ENCODE results near the gene GPR39.

Gene GPR39

DNA sequence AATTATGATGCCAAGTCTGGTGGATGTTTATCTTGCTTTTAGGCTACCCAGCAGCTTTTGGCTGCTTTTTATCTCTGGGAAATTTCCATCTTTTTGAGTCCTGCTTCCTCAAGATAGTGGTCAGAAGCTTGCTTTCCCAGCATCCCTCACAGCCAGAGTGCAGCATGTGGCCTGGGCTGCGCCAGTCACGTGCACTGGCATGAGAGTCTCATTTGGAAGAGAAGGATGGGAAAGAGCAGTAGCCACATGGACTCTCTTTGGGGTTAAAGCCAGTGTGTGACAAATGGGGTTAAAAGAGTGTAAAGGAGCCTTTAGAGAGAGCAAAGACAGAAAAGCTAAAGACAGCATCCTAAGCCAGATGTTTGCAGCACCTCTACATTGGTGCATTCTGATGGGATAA is 12.7 kb downstream of the GPR39 start:
- no peak overlapping the region for H2AFZ ChIP-seq (ENCODE audit: low read depth, low read length, severe bottlenecking)
- no peak overlapping the region for H3K27ac ChIP-seq (ENCODE audit: low read depth, low read length)
- H3K9ac ChIP-seq (ENCODE audit: low read length): no peak overlapping the region
- H3K9me3 ChIP-seq (ENCODE audit: insufficient read depth, low read length): no peaks in the 10 kb centered on the region; the same call in 1 of the 2 replicates
- H3K4me2 ChIP-seq (ENCODE audit: low read depth, low read length, poor library complexity, severe bottlenecking): no peak overlapping the region
- H3K36me3 ChIP-seq (ENCODE audit: low read length): no peaks in the 10 kb centered on the region
- no peaks in the 10 kb centered on the region for H3K27me3 ChIP-seq (ENCODE audit: low read length)
- no peaks in the 10 kb centered on the region for H3F3A ChIP-seq (ENCODE audit: insufficient read depth)
- TF ChIP-seq, protein P1, sequence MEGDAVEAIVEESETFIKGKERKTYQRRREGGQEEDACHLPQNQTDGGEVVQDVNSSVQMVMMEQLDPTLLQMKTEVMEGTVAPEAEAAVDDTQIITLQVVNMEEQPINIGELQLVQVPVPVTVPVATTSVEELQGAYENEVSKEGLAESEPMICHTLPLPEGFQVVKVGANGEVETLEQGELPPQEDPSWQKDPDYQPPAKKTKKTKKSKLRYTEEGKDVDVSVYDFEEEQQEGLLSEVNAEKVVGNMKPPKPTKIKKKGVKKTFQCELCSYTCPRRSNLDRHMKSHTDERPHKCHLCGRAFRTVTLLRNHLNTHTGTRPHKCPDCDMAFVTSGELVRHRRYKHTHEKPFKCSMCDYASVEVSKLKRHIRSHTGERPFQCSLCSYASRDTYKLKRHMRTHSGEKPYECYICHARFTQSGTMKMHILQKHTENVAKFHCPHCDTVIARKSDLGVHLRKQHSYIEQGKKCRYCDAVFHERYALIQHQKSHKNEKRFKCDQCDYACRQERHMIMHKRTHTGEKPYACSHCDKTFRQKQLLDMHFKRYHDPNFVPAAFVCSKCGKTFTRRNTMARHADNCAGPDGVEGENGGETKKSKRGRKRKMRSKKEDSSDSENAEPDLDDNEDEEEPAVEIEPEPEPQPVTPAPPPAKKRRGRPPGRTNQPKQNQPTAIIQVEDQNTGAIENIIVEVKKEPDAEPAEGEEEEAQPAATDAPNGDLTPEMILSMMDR (IDR thresholded peaks at IDR 0.05; ENCODE audit: insufficient read depth, low read length, poor library complexity, severe bottlenecking): no peak
- no peak for TF ChIP-seq EZH2phosphoT487 (conservative IDR thresholded peaks at IDR 0.05; ENCODE audit: low read length)
- H3K4me3 ChIP-seq (ENCODE audit: insufficient read depth, low read length, poor library complexity, severe bottlenecking): no peak overlapping the region
- no peaks in the 10 kb centered on the region for H4K20me1 ChIP-seq (ENCODE audit: low read depth, low read length)
- no peaks in the 10 kb centered on the region for H3K79me2 ChIP-seq (ENCODE audit: insufficient read depth, low read length)
- no peaks in the 10 kb centered on the region for H3K9me2 ChIP-seq (replicated peaks; ENCODE audit: insufficient read depth, low read length)

GRCh38 chr2:132429941-132430573 is 13.5 kb downstream of the GPR39 start:
- Histone ChIP-seq H3K9me2 (replicated peaks; ENCODE audit: insufficient read depth, low read length) (no peaks in the 10 kb centered on the region), H3K27ac (ENCODE audit: low read depth, low read length) (no peak overlapping the region), H3K4me3 (ENCODE audit: insufficient read depth, low read length, poor library complexity, severe bottlenecking) (no peak overlapping the region), H2AFZ (ENCODE audit: low read depth, low read length, severe bottlenecking) (no peak overlapping the region), H3K79me2 (ENCODE audit: insufficient read depth, low read length) (no peaks in the 10 kb centered on the region), H3K27me3 (ENCODE audit: low read length) (no peaks in the 10 kb centered on the region), H3K9me3 (ENCODE audit: insufficient read depth, low read length) (no peaks in the 10 kb centered on the region; the same call in 1 of the 2 replicates), H3K36me3 (ENCODE audit: low read length) (no peaks in the 10 kb centered on the region), H3F3A (ENCODE audit: insufficient read depth) (no peaks in the 10 kb centered on the region), H4K20me1 (ENCODE audit: low read depth, low read length) (no peaks in the 10 kb centered on the region), H3K9ac (ENCODE audit: low read length) (no peak overlapping the region), H3K4me2 (ENCODE audit: low read depth, low read length, poor library complexity, severe bottlenecking) (no peak overlapping the region)
- TF ChIP-seq, protein P1 (IDR thresholded peaks at IDR 0.05; ENCODE audit: insufficient read depth, low read length, poor library complexity, severe bottlenecking): no peak
- TF ChIP-seq EZH2phosphoT487 (conservative IDR thresholded peaks at IDR 0.05; ENCODE audit: low read length): no peak

GRCh38 chr2:132430895-132431294 is 14.3 kb downstream of the GPR39 start:
- Histone ChIP-seq H3K27ac (ENCODE audit: low read depth, low read length) (no peak overlapping the region), H3K4me2 (ENCODE audit: low read depth, low read length, poor library complexity, severe bottlenecking) (no peak overlapping the region), H3K9me3 (ENCODE audit: insufficient read depth, low read length) (no peaks in the 10 kb centered on the region; the same call in 1 of the 2 replicates), H3F3A (ENCODE audit: insufficient read depth) (no peaks in the 10 kb centered on the region), H3K9ac (ENCODE audit: low read length) (no peak overlapping the region), H4K20me1 (ENCODE audit: low read depth, low read length) (no peaks in the 10 kb centered on the region), H3K4me3 (ENCODE audit: insufficient read depth, low read length, poor library complexity, severe bottlenecking) (no peak overlapping the region), H3K9me2 (replicated peaks; ENCODE audit: insufficient read depth, low read length) (no peaks in the 10 kb centered on the region), H3K79me2 (ENCODE audit: insufficient read depth, low read length) (no peaks in the 10 kb centered on the region), H3K36me3 (ENCODE audit: low read length) (no peaks in the 10 kb centered on the region), H2AFZ (ENCODE audit: low read depth, low read length, severe bottlenecking) (no peak overlapping the region), H3K27me3 (ENCODE audit: low read length) (no peaks in the 10 kb centered on the region)
- TF ChIP-seq, protein P1 (IDR thresholded peaks at IDR 0.05; ENCODE audit: insufficient read depth, low read length, poor library complexity, severe bottlenecking): no peak
- no peak for TF ChIP-seq EZH2phosphoT487 (conservative IDR thresholded peaks at IDR 0.05; ENCODE audit: low read length)
